IPS-11a (cell line): ENCODE measurements around the gene KCNJ5.

Source experiments
- H3K4me3 ChIP-seq: one replicate; pipeline ENCODE4 v1.5.1; 2013; ENCODE audit warnings: low read depth, low read length, control low read depth

KCNJ5 gene

DNA sequence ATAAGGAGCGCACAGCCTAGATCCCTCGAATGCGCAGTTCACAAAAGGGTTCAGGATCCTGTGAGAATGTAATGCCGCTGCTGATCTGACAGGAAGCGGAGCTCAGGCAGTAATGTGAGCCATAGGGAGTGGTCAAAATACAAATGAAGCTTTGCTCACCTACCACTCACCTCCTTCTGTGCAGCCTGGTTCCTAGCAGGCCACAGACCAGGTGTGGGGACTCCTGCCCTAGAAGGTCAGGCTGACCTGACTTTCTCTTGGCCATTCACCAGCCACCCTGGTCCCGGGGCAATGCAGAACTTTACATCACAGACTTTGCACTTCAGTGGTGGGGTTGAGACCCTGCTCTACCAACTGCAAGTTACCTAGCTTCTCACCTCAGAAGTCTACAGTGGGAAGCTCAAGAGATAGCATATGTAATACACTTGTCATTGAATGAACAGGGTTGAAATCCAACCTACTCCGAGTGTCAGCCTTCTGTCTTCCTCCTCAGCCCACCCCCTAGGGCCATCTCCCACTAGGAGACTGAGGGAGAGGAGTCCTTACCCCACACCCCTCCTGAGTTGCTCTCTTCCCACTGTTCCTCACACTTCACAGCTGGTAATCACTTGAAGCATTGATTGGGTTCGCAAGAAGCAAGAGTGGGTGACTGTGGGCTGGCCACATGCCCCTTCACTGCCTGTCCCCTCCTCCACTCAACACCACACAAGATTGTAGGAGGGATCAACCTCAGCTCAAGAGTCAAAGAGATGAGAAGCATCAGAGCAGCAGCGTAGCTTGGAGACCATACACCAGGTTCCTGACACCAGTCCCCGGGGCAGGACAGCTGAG is 22.1 kb upstream of the KCNJ5 start:
- no peak overlapping the region for H3K4me3 ChIP-seq

DNA sequence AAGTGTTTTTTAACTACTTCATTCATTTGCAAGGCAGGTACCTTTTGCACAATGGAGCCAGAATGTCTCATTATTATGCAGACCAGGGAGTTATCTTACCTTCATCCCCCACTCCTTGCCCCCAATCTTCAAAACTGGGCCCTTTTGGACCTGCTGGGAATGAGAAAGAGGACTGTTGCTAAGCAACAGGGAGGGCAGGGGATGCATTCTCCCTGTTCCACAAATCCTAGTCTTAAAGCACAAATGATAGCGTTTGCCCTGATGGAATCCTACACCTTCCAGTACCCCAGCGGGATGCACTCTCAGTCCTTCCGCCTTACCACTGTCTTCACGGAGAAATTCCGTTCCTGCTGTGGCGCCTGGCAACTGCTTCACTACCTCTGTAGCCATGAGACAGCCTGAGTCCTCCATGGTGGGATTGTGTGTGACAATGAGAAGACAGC is 20.0 kb upstream of the KCNJ5 start:
- no peak overlapping the region for H3K4me3 ChIP-seq

DNA sequence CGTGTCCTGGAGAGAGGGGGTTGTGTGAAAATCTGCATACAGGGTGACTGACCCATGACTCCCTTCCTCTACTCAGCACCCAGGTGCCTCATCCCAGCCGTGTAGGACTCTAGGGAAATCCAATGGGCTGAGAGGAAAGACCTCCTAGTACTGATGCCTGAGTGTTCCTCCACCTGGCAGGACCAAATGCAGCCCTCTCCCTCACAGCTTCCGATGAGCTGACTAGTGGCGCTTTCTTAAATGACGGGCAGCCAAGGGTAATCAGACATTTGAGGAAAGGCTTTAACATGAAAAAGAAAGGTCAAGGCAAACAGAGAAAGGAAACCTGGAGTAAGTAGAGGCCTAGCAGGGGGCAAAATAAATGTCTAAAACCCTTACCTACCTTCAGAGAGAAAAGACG is 19.1 kb upstream of the KCNJ5 start:
- no peak overlapping the region for H3K4me3 ChIP-seq

DNA sequence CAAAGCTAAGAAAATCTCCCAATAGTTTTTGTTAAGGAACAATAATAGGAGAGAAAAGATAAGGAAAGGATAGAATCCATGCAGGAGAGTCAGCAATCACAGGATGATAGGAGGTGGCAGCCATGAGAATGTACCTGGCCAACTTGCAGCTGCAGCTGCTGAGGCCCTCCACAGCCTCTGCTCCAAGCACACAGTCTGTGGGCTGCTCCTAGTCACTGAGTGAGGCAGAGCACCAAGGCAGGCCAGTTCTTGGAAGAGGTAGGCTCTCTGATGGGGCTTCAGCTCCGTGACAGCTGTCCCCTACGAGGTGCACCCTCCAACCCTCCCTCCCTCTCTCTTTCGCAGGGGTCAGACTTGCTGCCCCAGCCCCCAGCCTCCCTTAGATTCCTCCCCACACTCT is 18.6 kb upstream of the KCNJ5 start:
- no peak overlapping the region for H3K4me3 ChIP-seq

DNA sequence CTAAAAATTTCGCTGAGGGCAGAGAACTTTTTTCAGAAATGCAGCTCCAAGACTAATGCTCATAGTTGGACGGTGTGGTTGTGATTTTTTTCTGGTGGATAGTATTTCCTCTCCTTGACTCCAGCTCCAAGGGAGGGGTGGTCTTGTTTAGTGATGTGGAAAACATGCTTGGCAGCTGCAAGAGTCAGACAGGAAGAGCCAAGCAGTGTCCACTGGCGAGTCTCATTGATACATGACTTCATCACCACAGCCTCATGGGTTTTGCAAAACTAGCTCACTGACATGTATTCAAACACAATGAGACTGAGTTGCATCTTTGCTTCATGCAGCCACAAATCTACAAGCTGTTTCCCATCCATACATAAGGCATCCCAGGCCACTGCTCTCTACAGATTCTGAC is 16.7 kb upstream of the KCNJ5 start:
- no peak overlapping the region for H3K4me3 ChIP-seq

DNA sequence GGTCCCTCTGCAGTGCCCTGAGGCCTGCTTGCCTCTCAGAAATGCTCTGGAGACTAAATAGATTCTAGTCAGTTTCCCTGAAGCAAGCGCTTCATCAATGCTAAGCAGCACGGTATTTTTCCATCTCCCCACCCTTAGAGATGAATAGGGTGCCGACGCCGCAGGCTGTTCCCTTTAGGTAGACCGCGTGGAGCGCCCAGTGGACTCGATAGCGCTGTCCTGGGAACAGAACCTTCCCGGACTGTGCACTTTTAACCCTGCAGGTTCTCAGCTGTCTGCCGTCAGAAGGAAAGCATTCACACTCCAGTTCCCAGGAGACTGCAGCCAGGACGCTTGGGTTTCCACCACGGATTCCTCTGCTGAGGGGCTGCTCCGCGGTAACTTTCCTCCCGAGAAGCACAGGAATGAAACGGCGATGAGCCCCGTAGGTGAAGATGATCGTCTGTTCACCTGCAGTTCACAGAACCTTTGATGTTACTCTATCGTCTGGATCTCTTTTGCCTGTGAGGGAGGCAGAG is 15.0 kb upstream of the KCNJ5 start:
- no peak overlapping the region for H3K4me3 ChIP-seq

DNA sequence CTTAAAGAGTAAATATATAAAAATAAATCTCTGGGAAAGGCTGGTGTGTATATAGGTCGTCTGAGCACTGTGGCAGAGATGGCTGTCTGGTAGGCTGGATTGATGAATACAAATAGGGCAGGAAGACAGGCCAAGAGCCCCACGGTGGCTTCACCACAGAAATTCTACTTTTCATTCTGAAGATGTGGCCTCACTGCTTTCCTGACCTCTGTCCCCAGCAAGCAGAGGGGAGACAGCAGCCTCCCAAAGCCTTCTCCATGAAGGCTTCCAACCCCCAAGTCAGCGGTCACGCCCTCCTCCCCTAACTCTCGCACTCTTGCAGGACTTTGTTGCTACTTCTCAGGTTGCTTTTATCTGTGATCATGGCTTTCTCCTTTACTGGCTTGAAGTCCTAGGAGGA is 13.4 kb upstream of the KCNJ5 start:
- H3K4me3 ChIP-seq = no peak overlapping the region

DNA sequence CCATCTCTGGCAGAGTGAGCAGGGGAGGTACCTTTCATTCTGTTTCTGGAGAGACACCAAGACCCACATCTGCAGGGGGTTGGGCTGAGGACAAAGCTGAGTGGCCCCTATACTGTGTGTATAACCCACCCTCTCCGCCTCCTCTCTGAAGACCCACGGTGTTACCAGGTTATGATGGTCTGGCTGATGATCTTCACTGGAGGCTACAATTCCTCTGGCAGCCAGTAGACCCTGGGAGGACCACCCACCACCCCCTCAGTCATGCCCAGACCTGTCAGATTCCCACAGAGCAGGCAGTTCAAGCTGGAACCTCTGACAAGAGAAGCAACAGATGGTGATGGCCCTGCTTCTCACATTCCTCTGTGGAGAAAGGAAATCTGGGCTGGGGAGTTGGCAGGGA is 12.7 kb upstream of the KCNJ5 start:
- H3K4me3 ChIP-seq = no peak overlapping the region

DNA sequence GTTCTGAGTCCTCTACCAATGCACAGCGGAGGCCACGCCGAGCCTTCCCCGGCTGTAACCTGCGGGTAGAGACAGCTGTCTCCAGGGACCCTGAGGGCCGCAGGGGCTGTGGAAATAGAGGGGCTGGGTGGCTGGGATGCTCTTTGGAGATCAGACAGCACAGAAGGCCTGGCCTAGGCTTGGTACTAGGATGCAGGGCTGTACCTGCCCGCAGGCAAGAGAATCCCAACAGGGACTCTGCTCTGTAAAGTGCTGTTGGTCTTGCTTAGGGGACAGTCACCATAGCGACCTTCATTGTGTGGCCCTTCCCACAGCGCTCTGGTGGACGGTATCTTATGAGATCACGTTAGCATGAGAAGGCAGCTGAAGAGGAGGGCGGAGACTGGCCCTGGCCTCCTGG is 11.3 kb upstream of the KCNJ5 start:
- H3K4me3 ChIP-seq = no peak overlapping the region

DNA sequence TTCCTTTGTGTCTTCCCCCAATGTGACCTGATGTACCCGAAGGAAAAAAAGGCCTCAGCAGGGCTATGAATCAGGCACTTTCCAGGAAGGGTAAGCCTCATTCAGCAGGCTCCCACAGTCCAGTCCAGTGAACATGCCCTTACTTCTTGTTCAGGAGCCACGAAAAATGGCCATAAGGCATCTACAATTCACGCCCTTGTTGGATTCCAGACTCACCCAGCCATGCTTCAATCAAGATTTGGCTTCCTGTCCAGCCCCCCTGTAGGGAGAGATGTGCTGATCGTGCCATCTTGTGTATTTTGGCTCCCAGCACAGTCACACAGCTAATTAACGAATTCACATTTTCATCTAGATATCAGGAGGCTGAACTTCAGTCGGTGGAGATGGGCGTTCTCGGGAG is 9.9 kb upstream of the KCNJ5 start:
- no peak overlapping the region for H3K4me3 ChIP-seq

DNA sequence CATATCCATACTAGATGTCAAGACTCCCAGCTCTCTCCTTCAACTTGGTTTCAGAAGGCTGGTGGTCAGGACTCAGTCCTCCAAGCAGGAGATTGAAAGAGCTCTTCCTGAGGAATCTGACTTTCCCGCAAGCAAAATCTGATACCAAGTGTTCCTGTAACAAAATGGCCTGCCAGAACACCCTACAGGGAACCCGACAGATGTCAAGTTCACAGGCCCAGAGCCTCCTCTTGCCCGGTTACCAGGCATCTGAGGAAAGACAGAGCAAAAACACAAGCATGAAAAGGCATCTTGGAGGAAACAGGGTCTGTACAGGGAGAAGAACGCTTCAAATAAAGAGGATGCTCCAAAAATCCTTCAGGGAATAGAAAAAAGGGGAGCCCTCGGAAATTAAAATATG is 8.7 kb upstream of the KCNJ5 start:
- H3K4me3 ChIP-seq = no peak overlapping the region

DNA sequence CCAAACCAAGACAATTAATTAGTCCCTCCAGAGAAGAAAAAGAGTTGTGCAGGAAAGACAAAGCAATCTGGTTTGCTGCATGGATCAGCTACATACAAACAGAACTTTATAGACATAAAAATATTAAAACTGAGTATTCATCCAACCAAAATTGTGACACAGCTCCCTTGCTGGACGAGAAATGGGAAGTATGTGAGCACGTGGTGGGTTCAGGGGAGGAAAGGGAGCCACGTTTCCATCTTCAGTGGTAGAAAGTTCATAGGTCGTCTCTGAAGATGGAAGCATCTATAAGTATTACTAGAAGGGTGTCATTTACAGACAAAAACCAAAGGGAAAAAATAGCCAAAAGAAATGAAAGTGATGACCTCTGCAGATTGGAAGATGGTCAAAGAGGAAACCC is 7.1 kb upstream of the KCNJ5 start:
- H3K4me3 ChIP-seq = no peak overlapping the region

DNA sequence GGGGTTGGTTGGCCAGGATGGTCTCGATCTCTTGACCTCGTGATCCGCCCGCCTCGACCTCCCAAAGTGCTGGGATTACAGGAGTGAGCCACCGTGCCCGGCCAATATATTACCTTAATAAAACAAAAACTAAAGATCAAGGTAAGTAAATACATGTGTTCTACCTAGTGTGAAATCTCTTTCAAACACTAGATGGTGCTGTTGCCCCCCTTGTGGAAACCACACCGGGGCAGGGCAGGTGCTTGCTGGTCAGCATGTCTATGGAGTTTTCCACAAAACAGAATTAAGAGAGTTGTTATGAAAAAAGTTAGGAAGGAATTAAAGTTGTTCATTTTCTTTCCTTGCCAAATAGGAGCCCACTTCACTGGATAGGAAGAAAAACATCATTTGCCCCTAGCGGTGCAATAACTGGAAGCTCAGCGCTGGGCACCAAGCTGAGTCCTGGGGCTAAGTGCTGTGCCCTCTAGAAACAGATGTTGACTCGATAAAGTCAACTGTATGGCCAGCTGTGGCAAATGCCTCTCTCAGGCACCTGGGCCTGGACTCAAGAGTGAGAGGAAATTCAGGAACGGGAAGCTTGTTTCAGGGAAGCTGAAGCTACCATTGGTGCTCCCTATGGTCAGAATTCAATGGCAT is 6.3 kb upstream of the KCNJ5 start:
- H3K4me3 ChIP-seq = no peak overlapping the region

DNA sequence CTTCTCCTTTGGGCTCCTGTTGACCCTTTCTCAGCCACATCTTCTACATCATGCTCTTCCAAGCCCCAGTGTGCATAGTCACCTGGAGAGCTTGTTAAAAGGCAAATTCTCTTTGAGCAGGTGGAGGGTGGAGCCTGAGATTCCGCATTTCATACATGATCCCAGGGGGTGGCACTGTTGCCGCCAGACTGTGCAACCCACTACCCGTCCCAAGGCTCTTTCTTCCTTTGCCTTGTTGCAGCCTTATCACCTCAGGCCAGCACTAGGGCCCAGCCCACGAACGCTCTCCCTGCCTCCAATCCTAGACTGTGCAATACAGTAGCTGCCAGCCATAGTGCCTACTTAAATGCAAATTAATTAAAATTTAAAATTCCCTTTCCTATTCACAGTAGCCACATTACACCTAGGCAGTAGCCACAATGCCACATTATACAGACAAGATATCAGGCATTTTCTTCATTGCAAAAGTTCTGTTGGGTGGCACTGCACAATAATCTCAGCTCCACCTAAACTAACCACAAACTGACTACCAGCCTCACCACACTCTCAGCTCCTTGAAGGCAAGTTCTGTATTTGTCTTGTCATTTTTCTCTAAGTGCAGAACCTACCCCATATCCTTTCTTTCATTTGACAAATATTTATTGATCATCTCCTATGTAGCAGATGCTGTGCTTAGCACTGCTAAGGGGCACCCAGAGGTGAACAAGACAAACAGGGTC is 4.6 kb upstream of the KCNJ5 start:
- no peak overlapping the region for H3K4me3 ChIP-seq

DNA sequence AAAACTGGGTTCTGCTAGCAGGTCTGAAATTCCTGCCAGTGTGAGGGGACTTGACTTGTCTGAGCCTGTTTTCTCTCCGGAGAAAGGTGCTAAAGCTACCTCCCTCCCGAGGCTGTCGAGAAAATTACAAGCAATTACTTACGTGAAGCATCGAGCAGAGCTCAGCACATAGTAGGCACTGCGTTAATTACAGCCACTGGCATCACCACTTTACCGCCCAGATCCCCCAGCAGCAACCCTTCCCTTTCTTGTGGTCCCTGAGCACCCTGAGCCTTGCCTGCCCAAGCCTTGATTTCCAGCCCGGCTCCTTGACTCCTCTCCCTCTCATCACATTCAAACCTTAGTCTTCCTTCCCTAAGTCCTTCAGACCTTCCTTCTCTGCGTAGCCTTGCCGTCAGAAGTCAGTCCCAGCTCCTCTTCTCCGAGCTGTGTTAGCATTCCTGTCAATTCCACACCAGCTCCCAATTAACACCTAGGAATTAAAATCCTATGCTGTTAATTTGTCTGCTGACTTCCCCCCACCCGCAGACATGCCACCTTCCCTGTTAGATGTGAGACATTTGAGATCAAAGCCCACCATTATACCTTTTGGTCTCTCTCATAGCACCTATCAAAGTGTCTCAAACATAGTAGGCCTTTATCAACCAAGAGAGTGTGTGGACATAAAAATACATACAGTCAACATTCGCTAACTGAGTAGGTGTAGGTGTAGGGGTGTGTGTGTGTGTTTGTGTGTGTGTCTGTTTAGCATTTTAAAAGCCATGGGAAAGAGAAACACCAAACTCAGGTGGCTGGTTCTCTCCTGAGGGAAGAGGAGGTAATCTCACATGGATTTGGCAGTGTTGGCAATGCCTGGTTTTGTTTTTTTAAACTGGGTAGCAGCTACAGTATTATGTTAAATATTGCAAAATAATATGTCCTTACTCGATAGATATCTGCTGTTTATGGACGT is 2.8 kb upstream of the KCNJ5 start:
- no peak overlapping the region for H3K4me3 ChIP-seq

DNA sequence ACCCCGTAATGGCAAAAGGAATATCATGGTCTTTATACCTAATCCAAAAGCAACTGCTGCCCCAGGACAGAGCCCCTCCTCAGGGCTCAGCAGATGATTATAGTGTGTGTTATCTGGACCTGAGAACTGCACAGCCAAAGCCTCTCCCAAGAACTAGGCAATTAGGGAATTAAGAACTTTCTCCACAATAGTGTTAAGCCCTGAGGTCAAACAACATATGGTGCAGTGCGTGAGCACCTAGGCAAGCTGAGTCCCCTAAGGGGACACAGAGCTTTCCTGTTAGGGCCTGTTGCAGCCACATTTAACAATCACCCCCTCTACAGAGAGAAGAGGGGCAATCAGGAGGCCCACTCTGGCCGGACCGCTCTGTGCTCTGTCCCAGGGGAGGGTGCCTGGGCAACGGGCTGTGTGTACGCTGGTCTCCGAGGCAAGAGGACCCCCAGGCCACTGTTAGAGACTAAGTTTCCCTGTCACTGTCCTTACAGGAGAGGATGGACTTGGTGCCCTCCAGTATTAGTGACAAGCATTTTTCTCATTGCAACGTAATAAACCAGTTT is 1.4 kb upstream of the KCNJ5 start:
- H3K4me3 ChIP-seq = no peak overlapping the region

DNA sequence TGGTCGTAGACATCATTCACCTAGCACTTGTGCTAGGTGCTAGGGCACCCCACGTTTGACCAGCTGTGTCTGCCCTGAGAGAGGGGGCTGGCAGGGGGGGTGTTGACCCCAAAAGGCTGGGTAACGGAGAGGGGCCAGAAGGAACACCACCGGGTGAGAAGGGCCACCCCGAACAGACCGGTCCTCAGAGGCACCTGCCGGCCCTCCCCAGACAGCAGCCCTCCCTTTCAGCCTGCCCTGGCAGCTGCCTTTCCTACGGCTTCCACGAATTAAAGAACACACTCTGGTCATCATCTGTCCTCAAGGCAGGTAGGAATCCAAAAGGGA is 977 bp upstream of the KCNJ5 start:
- peak overlapping the region; percentile 43 for H3K4me3 ChIP-seq

DNA sequence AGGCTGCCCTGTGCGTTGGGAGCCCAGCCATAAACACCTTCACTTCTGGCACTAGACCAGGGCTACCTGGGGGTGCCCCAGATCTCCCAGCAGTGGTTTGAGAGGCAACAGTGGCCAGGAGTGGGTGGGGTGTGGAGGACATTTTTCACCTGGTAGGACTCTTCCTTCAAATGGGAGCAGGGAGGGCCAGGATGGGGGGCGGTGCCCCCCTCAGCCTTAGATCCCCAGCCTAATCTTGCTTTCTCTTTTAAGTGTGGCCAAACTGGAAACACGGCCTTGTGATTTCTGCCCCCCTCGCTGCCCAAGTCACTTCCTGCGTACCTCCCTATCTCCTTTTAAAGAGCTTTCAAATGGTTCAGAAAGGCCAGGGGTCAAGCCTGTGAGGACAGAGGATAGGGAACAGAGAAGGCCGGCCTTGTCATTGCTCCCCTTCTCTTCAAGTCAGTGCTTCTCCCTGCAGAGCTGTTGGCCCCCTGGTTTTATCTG is 800 bp downstream of the KCNJ5 start:
- no peak overlapping the region for H3K4me3 ChIP-seq

DNA sequence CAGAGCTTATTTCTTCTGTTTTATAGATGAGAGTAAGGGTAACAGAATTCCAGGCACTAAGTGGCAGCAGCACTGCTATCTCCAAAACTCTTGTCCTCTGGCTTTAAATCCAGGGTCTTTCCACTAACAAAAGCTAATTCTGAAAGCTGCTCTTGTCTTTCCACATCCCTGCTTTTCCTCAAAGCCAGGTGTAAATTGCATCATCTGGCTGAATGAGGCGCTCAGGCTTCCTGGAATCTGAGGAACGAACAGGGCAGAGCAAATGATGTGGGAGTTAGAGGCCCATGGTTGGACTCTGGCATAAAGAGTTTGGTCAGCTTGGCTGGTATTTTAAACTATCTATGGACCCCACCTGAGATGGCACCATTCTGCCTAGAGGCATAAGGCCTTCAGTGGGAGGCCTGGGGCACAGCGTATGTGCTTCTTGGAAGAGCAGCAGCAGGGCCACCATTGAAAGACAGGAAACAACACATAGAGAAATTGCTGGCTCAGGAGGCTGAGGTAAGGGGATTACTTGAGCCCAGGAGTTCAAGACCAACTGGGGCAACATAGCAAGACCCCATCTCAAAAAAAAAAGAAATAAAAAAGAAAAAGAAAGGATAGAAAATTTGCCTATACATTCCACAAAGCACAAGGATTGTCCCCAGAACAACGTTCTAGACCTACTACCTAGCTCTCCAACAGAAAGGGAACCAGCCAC is 1.9 kb downstream of the KCNJ5 start:
- H3K4me3 ChIP-seq = no peak overlapping the region
